GM10266 (cell line): ENCODE results near the gene TBCD.

Source experiments
- DNase-seq: peaks from one replicate; pipeline ENCODE4 v3.0.0; 2012; ENCODE audit errors: extremely low spot score
- CTCF ChIP-seq: IDR thresholded peaks from 2 replicates; pipeline ENCODE4 v1.5.1; 2012; ENCODE audit warnings: mild to moderate bottlenecking, low read depth; ENCODE audit not compliant: control insufficient read depth, insufficient read depth; ENCODE audit errors: missing control alignments

The TBCD gene

GRCh38 chr17:82751571-82752370 is at the start of gene TBCD:
TBCD (plus strand) TSS chr17:82752065; CDS start chr17:82752194, 129 bp downstream.
- TF ChIP-seq CTCF = no peak
- DNase-seq = peak; percentile 100

- no peak for TF ChIP-seq CTCF
- no peak for DNase-seq
Observed at GRCh38 chr17:82702231-82702927, 49.5 kb upstream of the TBCD start.

- no peak for DNase-seq
- TF ChIP-seq CTCF = no peak
Observed at GRCh38 chr17:82703036-82703745, 48.7 kb upstream of the TBCD start.

- no peak for TF ChIP-seq CTCF
- DNase-seq = no peak
Observed at GRCh38 chr17:82703935-82704865, 47.7 kb upstream of the TBCD start.

GRCh38 chr17:82704886-82705285 is 47.0 kb upstream of the TBCD start:
- DNase-seq = no peak
- TF ChIP-seq CTCF = no peak

- no peak for DNase-seq
- no peak for TF ChIP-seq CTCF
Observed at GRCh38 chr17:82705756-82706155, 46.1 kb upstream of the TBCD start.
